ENCODE measurements around the gene KLHL42.

KLHL42 gene

GRCh38 chr12:27781680-27782079, 1.6 kb downstream of the KLHL42 start:
- no peak for DNase-seq

- DNase-seq: no peak
These were observed 2.4 kb downstream of the KLHL42 start for GRCh38 chr12:27782481-27782880.

- no peak for DNase-seq
These were observed 6.0 kb downstream of the KLHL42 start for GRCh38 chr12:27785882-27786570.

- DNase-seq: no peak
These were observed 7.5 kb downstream of the KLHL42 start for GRCh38 chr12:27787559-27787958.

- no peak for DNase-seq
These were observed 10.1 kb downstream of the KLHL42 start for GRCh38 chr12:27790179-27790578.

GRCh38 chr12:27794818-27795584, 15.0 kb downstream of the KLHL42 start:
- no peak for DNase-seq

- no peak for DNase-seq
These were observed 16.1 kb downstream of the KLHL42 start for GRCh38 chr12:27796128-27796527.

- no peak for DNase-seq
These were observed 17.4 kb downstream of the KLHL42 start for GRCh38 chr12:27797301-27798025.

- no peak for DNase-seq
These were observed 20.8 kb downstream of the KLHL42 start for GRCh38 chr12:27800819-27801218.

- no peak for DNase-seq
These were observed 21.6 kb downstream of the KLHL42 start for GRCh38 chr12:27801630-27802029.

- no peak for DNase-seq
These were observed 22.5 kb downstream of the KLHL42 start for GRCh38 chr12:27802511-27802910.

- DNase-seq: no peak
These were observed 22.9 kb downstream of the KLHL42 start for GRCh38 chr12:27802936-27803335.

- DNase-seq: no peak
These were observed 25.2 kb downstream of the KLHL42 start for GRCh38 chr12:27805238-27805637.

- DNase-seq: no peak
These were observed 26.2 kb downstream of the KLHL42 start for GRCh38 chr12:27806259-27806658.

- no peak for DNase-seq
These were observed 27.1 kb downstream of the KLHL42 start for GRCh38 chr12:27807063-27807703.

- no peak for DNase-seq
These were observed 28.8 kb downstream of the KLHL42 start for GRCh38 chr12:27808841-27809240.

- no peak for DNase-seq
These were observed 30.7 kb downstream of the KLHL42 start for GRCh38 chr12:27810756-27811155.

- DNase-seq: no peak
These were observed 32.5 kb downstream of the KLHL42 start for GRCh38 chr12:27812502-27812901.

GRCh38 chr12:27814411-27814810, 34.4 kb downstream of the KLHL42 start:
- no peak for DNase-seq

GRCh38 chr12:27814851-27815591, 35.0 kb downstream of the KLHL42 start:
- DNase-seq: no peak

- no peak for DNase-seq
These were observed 37.7 kb downstream of the KLHL42 start for GRCh38 chr12:27817766-27818165.

- DNase-seq: no peak
These were observed 38.4 kb downstream of the KLHL42 start for GRCh38 chr12:27818401-27818918.

Measured in NCI-H510A (cell line).